ENCODE data around the gene PCF11. TPM values are rescaled to one million over a fixed set of nuclear protein-coding genes. Genes with fewer than 3 reads are reported as not detected.

Gene PCF11
- total RNA-seq, 2 experiments from 2014 or later = 107 to 109 TPM

DNA sequence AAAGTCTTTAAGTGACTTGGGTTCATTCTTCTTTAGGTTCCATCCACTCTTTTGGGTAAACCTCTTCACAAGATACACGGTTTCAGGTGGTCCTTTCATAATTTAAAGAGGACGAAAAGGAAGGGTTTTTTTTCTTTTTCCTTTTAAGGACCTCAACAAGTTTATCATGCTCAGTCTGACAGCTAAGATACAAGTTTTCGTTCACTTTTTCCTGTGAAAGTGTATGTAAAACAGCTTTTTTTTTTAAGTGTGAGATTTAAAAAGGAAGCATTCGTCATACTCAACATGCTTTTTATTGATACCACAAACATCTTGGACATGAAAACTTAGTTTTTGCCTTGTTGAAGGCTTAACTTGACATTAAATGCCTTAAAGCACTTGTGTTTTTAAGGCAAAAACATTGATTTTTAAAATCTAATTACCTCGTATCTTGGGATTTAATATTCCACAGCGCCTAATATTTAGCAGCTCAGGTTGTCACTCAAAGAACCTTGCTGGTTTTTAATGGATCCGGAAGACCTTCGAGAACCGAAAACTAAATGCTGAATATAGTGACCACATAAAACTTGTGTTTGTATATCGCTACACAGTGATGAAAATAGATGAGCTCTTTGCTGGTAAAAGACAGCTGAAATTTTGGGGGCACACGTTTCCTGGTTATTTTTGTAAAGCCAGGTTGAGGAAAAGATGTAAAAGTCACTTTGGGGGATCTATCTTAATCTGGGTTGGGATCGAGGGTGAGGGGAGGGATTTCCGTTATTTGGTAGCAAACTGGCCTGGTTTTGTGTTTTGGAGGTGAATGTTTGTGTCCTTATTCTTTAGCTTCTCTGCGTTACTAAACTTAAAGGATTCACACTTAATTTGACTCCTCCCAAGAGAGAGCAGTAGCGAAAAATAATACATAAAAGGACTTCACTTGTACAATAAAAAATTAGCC lies 2.3 kb downstream of the PCF11 start:
- peaks cover 41% of the 10 kb centered on the region for H3K36me3 Mint-ChIP-seq
- H3K4me1 Mint-ChIP-seq = peaks cover 43% of the 10 kb centered on the region
- DNase-seq (no peak), ATAC-seq (ENCODE audit: low read depth) (no peak)
- no peaks in the 10 kb centered on the region for H3K9me3 Mint-ChIP-seq
- peak overlapping the region; percentile 100 for H3K4me3 Mint-ChIP-seq
- H3K27ac Mint-ChIP-seq = peak overlapping the region; percentile 78
- no peaks in the 10 kb centered on the region for H3K27me3 Mint-ChIP-seq
- POLR2A ChIA-PET = interaction anchor here (0.6 to 5.4 kb wide), 11 partner anchors 9 to 260 kb away, joined by 3 to 82 read pairs (median 4); partner anchors contain the start of genes DDIAS and RAB30

DNA sequence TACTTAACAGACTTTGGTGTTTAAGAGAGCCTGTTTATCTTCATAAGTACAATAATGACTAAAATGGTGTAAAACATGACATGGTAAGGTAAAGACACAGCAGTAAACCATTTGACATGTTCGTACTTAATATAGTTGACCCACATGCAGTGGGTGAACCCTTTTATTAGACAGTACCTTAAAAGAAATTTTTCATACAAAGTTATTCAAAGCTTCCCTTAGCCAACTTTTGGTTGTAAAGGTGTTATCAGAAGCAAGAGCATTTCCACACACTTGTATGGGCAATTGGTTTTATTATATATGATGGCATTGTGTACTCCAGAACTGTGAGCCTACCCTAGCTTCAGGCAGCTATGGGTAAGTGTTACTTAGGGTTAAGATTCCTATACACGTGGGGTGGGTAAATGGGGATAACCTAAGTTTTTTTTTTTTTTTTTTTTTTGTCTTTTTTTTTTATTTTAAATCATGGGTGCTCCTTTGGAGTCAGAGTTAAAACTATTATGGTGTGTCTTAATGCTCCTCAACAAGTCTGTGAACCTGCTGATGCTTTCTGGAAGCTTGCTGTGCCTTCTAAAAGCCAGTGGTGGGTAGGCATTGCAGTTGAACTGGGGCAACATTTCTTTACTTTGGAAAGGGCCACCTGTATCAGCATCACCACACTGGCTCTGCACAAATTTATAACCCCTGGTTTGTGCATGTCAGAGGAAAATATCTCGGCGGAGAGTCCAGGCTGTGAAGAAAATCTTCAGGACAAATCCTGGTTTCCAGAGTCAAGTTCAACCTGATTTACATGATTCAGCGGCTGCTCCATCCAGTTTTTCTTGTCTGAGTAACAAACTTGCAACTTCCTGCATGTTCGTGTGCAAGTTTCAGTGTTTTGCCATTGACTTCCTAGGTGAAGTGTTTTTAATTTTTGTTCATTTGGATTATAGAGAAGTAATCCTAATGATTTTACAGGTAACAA lies 3.3 kb downstream of the PCF11 start:
- no peaks in the 10 kb centered on the region for H3K9me3 Mint-ChIP-seq
- H3K4me1 Mint-ChIP-seq = peaks cover 40% of the 10 kb centered on the region
- no peak for ATAC-seq (ENCODE audit: low read depth)
- H3K36me3 Mint-ChIP-seq = peaks cover 47% of the 10 kb centered on the region
- DNase-seq = no peak
- peak overlapping the region; percentile 78 for H3K27ac Mint-ChIP-seq
- H3K27me3 Mint-ChIP-seq = no peaks in the 10 kb centered on the region
- POLR2A ChIA-PET = interaction anchor here (0.7 to 5.4 kb wide), 11 partner anchors 8 to 261 kb away, joined by 3 to 82 read pairs (median 7); partner anchors contain the start of genes CCDC90B, DDIAS and RAB30
- H3K4me3 Mint-ChIP-seq = peak overlapping the region; percentile 100

DNA sequence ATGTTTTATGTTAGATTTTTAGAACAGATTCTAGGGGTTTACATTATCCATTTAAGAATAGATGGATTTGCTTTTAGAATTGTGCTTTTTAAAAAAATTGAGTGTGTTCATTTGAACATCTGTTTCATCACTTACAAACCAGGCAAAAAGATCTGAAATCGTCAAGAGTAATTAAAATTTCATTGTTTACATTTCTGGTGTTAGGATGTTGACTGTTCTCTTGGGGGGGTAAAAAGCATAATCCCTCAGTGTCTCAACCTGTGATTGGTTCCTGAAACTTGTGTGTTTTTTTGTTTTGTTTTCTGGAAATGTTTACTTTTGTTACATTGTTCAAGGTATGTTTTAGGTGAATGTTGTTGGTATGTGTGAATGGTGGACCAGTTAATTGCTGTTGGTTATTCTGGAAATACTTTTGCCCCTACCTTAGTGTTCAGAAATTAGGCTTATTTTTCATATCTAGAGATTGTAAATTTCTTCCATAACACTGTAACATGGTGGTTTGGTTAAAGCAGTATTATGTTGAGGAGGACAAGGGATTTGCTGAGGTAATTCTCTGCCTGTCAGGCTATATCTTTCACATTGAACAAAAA lies 4.8 kb downstream of the PCF11 start:
- H3K9me3 Mint-ChIP-seq = no peaks in the 10 kb centered on the region
- H3K4me3 Mint-ChIP-seq = peak overlapping the region; percentile 100
- H3K27me3 Mint-ChIP-seq = no peaks in the 10 kb centered on the region
- H3K4me1 Mint-ChIP-seq = peaks cover 45% of the 10 kb centered on the region
- DNase-seq (no peak), ATAC-seq (ENCODE audit: low read depth) (no peak)
- H3K27ac Mint-ChIP-seq = peak overlapping the region; percentile 69
- H3K36me3 Mint-ChIP-seq = peaks cover 59% of the 10 kb centered on the region
- POLR2A ChIA-PET = interaction anchor here (1.3 kb wide), 1 partner anchor 261 kb away, joined by 4 read pairs; the partner anchor contains the start of gene PRCP

DNA sequence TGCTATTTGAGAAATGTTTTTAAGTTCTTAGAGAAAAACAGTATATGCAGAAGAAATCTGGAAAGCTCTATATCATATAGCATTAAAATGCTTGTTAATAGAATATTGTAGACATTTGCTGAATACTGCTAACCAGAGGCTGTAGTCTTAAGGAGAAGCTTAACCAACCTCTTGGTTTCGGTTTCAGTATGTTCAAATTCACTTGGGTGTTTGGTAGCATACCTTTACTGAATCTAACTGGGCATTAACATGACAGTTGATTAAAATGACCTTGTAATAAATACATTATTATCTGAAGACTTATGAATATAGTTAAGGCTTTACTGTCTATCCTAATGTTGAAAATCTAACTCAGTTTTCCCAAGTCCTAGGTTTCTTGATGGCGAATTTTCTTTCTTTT lies 5.4 kb downstream of the PCF11 start:
- peak overlapping the region; percentile 100 for H3K4me3 Mint-ChIP-seq
- H3K27me3 Mint-ChIP-seq = no peaks in the 10 kb centered on the region
- POLR2A ChIA-PET = interaction anchor here (1.3 kb wide), 1 partner anchor 262 kb away, joined by 4 read pairs; the partner anchor contains the start of gene PRCP
- peaks cover 47% of the 10 kb centered on the region for H3K4me1 Mint-ChIP-seq
- no peaks in the 10 kb centered on the region for H3K9me3 Mint-ChIP-seq
- peak overlapping the region; percentile 69 for H3K27ac Mint-ChIP-seq
- no peak for DNase-seq
- peaks cover 57% of the 10 kb centered on the region for H3K36me3 Mint-ChIP-seq
- ATAC-seq (ENCODE audit: low read depth) = peak; percentile 47

DNA sequence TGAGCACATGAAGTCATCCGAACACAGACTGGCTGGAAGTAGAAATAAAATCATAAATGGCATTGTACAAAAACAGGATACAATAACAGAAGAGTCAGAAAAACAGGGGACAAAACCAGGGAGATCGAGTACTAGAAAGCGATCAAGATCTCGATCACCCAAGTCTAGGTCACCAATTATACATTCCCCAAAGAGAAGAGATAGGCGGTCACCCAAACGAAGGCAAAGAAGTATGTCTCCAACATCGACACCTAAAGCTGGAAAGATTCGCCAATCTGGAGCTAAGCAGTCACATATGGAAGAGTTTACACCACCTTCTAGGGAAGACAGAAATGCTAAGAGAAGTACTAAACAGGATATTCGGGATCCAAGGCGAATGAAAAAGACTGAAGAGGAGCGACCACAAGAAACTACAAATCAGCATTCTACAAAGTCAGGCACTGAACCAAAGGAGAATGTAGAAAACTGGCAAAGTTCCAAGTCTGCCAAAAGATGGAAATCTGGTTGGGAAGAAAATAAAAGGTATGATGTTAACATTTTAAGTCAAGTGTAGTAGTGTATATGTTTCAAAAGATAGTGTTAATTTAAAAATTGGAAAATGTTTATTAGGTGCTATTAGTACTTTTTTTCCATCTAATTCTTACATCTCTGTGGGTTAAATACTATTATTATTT lies 9.4 kb downstream of the PCF11 start:
- ATAC-seq (ENCODE audit: low read depth) = no peak
- Mint-ChIP-seq H3K4me3 (no peak overlapping the region), H3K4me1 (peaks cover 59% of the 10 kb centered on the region), H3K9me3 (no peaks in the 10 kb centered on the region), H3K27me3 (no peaks in the 10 kb centered on the region), H3K36me3 (peaks cover 60% of the 10 kb centered on the region), H3K27ac (no peak overlapping the region)
- no peak for DNase-seq
- POLR2A ChIA-PET = no interaction called here

DNA sequence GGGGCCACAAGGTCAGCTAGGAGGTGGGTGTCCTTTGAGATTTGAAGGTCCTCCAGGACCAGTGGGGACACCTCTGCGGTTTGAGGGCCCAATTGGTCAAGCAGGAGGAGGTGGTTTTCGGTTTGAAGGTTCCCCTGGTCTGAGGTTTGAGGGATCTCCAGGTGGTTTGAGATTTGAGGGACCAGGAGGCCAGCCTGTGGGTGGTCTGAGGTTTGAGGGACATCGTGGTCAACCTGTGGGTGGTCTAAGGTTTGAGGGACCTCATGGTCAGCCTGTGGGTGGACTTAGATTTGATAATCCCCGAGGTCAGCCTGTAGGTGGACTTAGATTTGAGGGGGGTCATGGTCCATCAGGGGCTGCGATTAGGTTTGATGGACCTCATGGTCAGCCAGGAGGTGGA lies 11.8 kb downstream of the PCF11 start:
- Mint-ChIP-seq H3K4me1 (peaks cover 59% of the 10 kb centered on the region), H3K27me3 (no peaks in the 10 kb centered on the region), H3K4me3 (no peak overlapping the region), H3K9me3 (no peaks in the 10 kb centered on the region), H3K27ac (no peak overlapping the region), H3K36me3 (peaks cover 61% of the 10 kb centered on the region)
- DNase-seq = no peak
- ATAC-seq (ENCODE audit: low read depth) = no peak
- POLR2A ChIA-PET = interaction anchor here (1.3 to 2.3 kb wide), 2 partner anchors 10 to 12 kb away, joined by 3 to 7 read pairs; partner anchors contain the start of gene PCF11

DNA sequence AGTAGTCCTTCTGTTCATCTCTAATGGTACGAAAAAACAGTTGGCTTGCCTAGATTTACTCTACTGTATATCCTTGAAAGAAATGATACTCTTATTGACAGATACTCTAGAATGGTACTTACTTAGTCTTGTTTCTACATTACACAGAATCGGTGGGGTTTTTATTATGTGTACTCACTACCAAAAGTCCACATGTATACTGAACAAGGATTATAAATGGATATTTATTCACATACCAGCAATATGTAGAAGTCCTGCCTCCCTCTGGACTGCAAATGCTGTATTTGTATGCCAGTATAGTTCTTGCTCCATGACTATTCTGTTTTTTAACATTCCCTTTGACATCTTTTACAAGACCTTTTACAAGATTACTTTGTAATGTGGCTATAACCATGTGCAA lies 13.9 kb downstream of the PCF11 start:
- Mint-ChIP-seq H3K4me1 (peaks cover 55% of the 10 kb centered on the region), H3K27ac (no peak overlapping the region), H3K4me3 (peak overlapping the region; percentile 58), H3K36me3 (peaks cover 54% of the 10 kb centered on the region), H3K27me3 (no peaks in the 10 kb centered on the region), H3K9me3 (no peaks in the 10 kb centered on the region)
- DNase-seq (no peak), ATAC-seq (ENCODE audit: low read depth) (no peak)
- POLR2A ChIA-PET = interaction anchor here (0.6 kb wide), 1 partner anchor 14 kb away, joined by 3 read pairs; the partner anchor contains the start of gene PCF11

DNA sequence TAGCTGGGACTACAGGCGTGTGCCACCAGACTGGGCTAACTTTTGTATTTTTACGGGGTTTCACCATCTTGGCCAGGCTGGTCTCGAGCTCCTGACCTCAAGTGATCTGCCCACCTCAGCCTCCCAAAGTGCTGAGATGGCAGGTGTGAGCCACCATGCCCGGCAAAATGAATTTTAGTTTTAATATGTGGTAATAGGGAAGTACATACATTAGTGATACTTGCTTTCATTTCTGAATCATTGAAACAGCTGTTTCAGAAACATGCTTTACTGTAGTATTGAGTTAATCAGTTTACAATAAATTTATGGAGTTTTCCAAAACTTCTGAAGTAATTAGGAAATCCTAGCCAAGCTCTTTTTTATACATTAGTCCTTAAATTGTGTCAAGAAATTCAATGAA lies 15.6 kb downstream of the PCF11 start:
- H3K9me3 Mint-ChIP-seq = no peaks in the 10 kb centered on the region
- POLR2A ChIA-PET = interaction anchor here (0.7 kb wide), 1 partner anchor 15 kb away, joined by 4 read pairs; the partner anchor contains the start of gene PCF11
- H3K36me3 Mint-ChIP-seq = peaks cover 55% of the 10 kb centered on the region
- H3K4me1 Mint-ChIP-seq = peaks cover 52% of the 10 kb centered on the region
- no peak overlapping the region for H3K27ac Mint-ChIP-seq
- no peaks in the 10 kb centered on the region for H3K27me3 Mint-ChIP-seq
- peak overlapping the region; percentile 30 for H3K4me3 Mint-ChIP-seq
- ATAC-seq (ENCODE audit: low read depth) = no peak
- no peak for DNase-seq

DNA sequence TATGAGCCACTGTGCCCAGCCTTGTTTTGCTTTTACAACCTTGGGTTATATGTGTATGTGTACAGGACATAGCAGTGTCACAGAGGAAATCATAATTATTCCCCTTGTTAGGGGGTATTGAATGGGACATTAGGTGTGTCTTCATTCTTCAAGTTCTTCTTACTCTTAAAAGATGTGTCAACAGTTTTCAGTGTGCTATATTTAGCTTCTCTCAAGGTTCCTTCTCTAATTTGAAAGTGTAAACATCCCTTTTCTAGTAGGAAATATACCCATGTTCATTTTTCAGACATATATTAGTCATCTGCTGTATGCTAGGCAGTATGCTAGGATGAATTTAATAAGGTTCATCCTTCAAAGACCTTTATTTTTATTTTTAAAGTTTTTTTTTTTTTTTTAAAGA lies 17.1 kb downstream of the PCF11 start:
- peaks cover 51% of the 10 kb centered on the region for H3K36me3 Mint-ChIP-seq
- no peaks in the 10 kb centered on the region for H3K27me3 Mint-ChIP-seq
- peak; percentile 32 for ATAC-seq (ENCODE audit: low read depth)
- no peak for DNase-seq
- H3K4me1 Mint-ChIP-seq = peaks cover 41% of the 10 kb centered on the region
- H3K4me3 Mint-ChIP-seq = no peak overlapping the region
- POLR2A ChIA-PET = interaction anchor here (0.6 to 1.4 kb wide), 3 partner anchors 17 to 102 kb away, joined by 3 to 5 read pairs (median 4); partner anchors contain the start of genes PCF11 and RAB30
- no peaks in the 10 kb centered on the region for H3K9me3 Mint-ChIP-seq
- H3K27ac Mint-ChIP-seq = no peak overlapping the region

DNA sequence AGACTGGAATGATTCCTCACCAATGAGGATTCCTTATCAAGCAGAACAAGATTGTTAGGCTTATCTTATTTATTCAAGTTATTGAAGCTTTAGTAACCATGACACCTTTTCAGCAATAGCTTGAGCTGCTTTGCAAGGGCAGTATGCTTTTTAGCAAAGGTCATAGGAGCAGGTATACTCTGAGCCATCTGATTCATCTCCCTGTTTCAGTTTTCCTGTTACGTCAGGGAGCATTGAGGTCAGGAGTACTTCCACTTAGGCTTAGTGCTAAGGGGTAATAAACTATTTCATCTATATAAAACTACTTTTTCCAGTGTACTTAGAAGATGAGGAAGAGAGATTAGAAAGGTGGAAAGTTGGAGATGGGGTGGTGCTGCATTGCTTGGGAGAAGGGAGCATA lies 18.9 kb downstream of the PCF11 start:
- no peak overlapping the region for H3K27ac Mint-ChIP-seq
- ATAC-seq (ENCODE audit: low read depth) = no peak
- H3K4me1 Mint-ChIP-seq = peaks cover 33% of the 10 kb centered on the region

DNA sequence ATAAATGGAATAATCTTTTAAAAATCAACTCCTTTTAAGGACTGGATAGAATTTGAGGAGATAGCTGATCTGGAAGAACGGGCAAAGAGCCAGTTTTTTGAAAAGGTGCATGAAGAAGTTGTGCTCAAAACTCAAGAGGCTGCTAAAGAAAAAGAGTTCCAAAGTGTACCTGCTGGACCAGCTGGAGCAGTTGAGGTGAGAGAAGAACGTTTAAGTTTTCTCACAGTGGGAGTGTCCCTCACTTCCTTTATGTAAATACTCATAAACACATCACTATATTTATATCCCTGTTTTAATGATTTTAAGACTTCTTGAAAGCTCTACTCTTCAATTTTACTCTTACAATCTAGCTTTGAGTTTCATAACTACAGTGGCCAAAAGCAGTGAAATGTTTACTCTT lies 24.9 kb downstream of the PCF11 start:
- peaks cover 44% of the 10 kb centered on the region for H3K36me3 Mint-ChIP-seq
- no peak for ATAC-seq (ENCODE audit: low read depth)
- no peak for DNase-seq
- H3K27ac Mint-ChIP-seq = no peak overlapping the region
- no peak overlapping the region for H3K4me3 Mint-ChIP-seq
- POLR2A ChIA-PET = interaction anchor here (0.6 to 0.9 kb wide), 3 partner anchors 22 to 26 kb away, joined by 3 read pairs; partner anchors contain the start of gene PCF11
- H3K9me3 Mint-ChIP-seq = no peaks in the 10 kb centered on the region
- peaks cover 16% of the 10 kb centered on the region for H3K4me1 Mint-ChIP-seq
- H3K27me3 Mint-ChIP-seq = no peaks in the 10 kb centered on the region

More for the DNA sequence above, 18.9 kb downstream of the PCF11 start:
- H3K36me3 Mint-ChIP-seq = peaks cover 49% of the 10 kb centered on the region
- H3K9me3 Mint-ChIP-seq = no peaks in the 10 kb centered on the region
- POLR2A ChIA-PET = interaction anchor here (0.8 kb wide), 1 partner anchor 101 kb away, joined by 4 read pairs; no protein-coding TSS in a partner anchor
- H3K4me3 Mint-ChIP-seq = no peak overlapping the region
- no peak for DNase-seq
- no peaks in the 10 kb centered on the region for H3K27me3 Mint-ChIP-seq

DNA sequence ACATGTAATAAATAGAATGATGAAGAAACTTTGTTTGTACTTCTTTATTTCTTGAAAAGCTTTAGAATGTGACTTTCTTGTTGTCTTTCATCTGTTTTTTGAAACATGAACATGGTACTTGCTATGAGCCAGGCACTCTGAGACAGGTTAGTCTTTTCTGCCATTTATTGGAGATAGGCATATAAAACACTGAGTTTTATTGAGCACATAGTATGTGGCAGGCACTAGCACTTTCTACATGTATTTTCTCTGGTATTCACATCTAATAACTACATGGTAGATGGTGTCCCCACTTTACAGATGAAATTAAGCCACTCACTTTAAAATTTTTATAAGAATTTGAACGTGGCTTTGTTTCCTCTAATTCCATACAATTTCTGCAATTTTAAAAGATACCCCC lies 28.8 kb downstream of the PCF11 start:
- Mint-ChIP-seq H3K4me1 (peaks cover 9% of the 10 kb centered on the region), H3K9me3 (no peaks in the 10 kb centered on the region), H3K4me3 (no peak overlapping the region), H3K27ac (no peak overlapping the region), H3K27me3 (no peaks in the 10 kb centered on the region), H3K36me3 (peaks cover 31% of the 10 kb centered on the region)
- ATAC-seq (ENCODE audit: low read depth) (no peak), DNase-seq (no peak)
- POLR2A ChIA-PET = interaction anchor here (0.6 kb wide), 1 partner anchor 115 kb away, joined by 3 read pairs; no protein-coding TSS in a partner anchor
